OCI-LY1 (cell line): ENCODE data around the gene OTOP3.

Source experiments
- H2AFZ ChIP-seq: fragments of 200-600 bp; sonication (generic), shearing (Covaris generic); 2 replicates; pipeline ENCODE4 v1.6.0; 2014; ENCODE audit warnings: antibody characterized with exemption, mild to moderate bottlenecking, low read length
- H3F3A ChIP-seq: fragments of 200-600 bp; sonication (generic), shearing (Covaris generic); 2 replicates; pipeline ENCODE4 v1.6.0; 2014; ENCODE audit warnings: mild to moderate bottlenecking, antibody characterized with exemption, low read length, moderate library complexity; ENCODE audit not compliant: insufficient read depth
- H3K27ac ChIP-seq: fragments of 200-600 bp; sonication (generic); 2 replicates; pipeline ENCODE4 v1.5.1; 2014; ENCODE audit warnings: low read length, mixed run types, mild to moderate bottlenecking, low read depth; ENCODE audit not compliant: poor library complexity, severe bottlenecking
- H3K27me3 ChIP-seq: fragments of 200-600 bp; sonication (generic); 2 replicates; pipeline ENCODE4 v1.6.0; 2014; ENCODE audit warnings: antibody characterized with exemption, mild to moderate bottlenecking, low read length, moderate library complexity; ENCODE audit not compliant: insufficient read depth
- H3K36me3 ChIP-seq: fragments of 200-600 bp; sonication (generic); 2 replicates; pipeline ENCODE4 v1.6.1; 2014; ENCODE audit warnings: mild to moderate bottlenecking, antibody characterized with exemption, low read length, moderate library complexity, mixed read lengths; ENCODE audit not compliant: insufficient read depth
- H3K4me1 ChIP-seq: fragments of 200-600 bp; sonication (generic); 2 replicates; pipeline ENCODE4 v1.5.1; 2014; ENCODE audit warnings: mild to moderate bottlenecking, low read length, moderate library complexity; ENCODE audit not compliant: insufficient read depth, severe bottlenecking
- H3K4me2 ChIP-seq: fragments of 200-600 bp; sonication (generic), shearing (Covaris generic); 2 replicates; pipeline ENCODE4 v1.6.1; 2014; ENCODE audit warnings: low read length
- H3K4me3 ChIP-seq: fragments of 200-600 bp; sonication (generic); 2 replicates; pipeline ENCODE4 v1.5.1; 2014; ENCODE audit warnings: low read length, low read depth, mild to moderate bottlenecking, mixed read lengths; ENCODE audit not compliant: poor library complexity, severe bottlenecking
- H3K79me2 ChIP-seq: fragments of 200-600 bp; shearing (Covaris generic); 2 replicates; pipeline ENCODE4 v1.6.1; 2016; ENCODE audit warnings: mixed run types, low read length, mixed read lengths; ENCODE audit not compliant: insufficient read depth
- H3K9ac ChIP-seq: fragments of 200-600 bp; sonication (generic), shearing (Covaris generic); 2 replicates; pipeline ENCODE4 v1.6.1; 2014; ENCODE audit warnings: mild to moderate bottlenecking, low read length, mixed read lengths
- H3K9me2 ChIP-seq: fragments of 200-600 bp; sonication (generic), shearing (Covaris generic); 2 replicates; pipeline ENCODE4 v1.6.1; 2014; ENCODE audit warnings: low read depth, mild to moderate bottlenecking, low read length, mixed read lengths
- H3K9me3 ChIP-seq: fragments of 200-600 bp; shearing (Covaris generic); 2 replicates; pipeline ENCODE4 v1.6.1; 2014; ENCODE audit warnings: low read length, mixed read lengths
- H4K20me1 ChIP-seq: fragments of 200-600 bp; sonication (generic), shearing (Covaris generic); 2 replicates; pipeline ENCODE4 v1.6.0; 2016; ENCODE audit warnings: mild to moderate bottlenecking, low read length; ENCODE audit not compliant: insufficient read depth
- CTCF ChIP-seq: fragments of 200-600 bp; sonication (generic), shearing (Covaris generic); IDR thresholded peaks from 2 replicates; pipeline ENCODE4 v1.5.1; 2017; ENCODE audit warnings: mild to moderate bottlenecking, antibody characterized with exemption, low read length, moderate library complexity, mixed read lengths
- EZH2 ChIP-seq: fragments of 200-600 bp; sonication (generic), shearing (Covaris generic); IDR thresholded peaks from 2 replicates; pipeline ENCODE4 v1.8.0; 2017; ENCODE audit warnings: borderline replicate concordance, mixed run types, mild to moderate bottlenecking, antibody characterized with exemption, low read length, moderate library complexity, mixed read lengths

OTOP3 gene

GRCh38 chr17:74935585-74936469 lies at the start of gene OTOP3:
Gene OTOP3, plus strand, starts transcription at chr17:74935898. Its CDS starts 24 bp downstream, at chr17:74935922.
- peaks cover 8% of the 10 kb centered on the region; the same call in 1 of the 2 replicates for H3K27me3 ChIP-seq
- H2AFZ ChIP-seq, result no peak within 1 kb of the TSS
- H3K4me1 ChIP-seq, result no peaks in the 10 kb centered on the region
- TF ChIP-seq CTCF (no peak), EZH2 (no peak)
- no peak within 1 kb of the TSS for H3K27ac ChIP-seq
- H3K9me2 ChIP-seq, result no peaks in the 10 kb centered on the region
- H3K4me2 ChIP-seq, result no peak within 1 kb of the TSS
- H4K20me1 ChIP-seq, result no peaks in the 10 kb centered on the region
- H3K79me2 ChIP-seq, result no peaks in the 10 kb centered on the region
- H3K36me3 ChIP-seq, result no peaks in the 10 kb centered on the region
- no peaks in the 10 kb centered on the region for H3F3A ChIP-seq
- H3K9ac ChIP-seq, result no peak within 1 kb of the TSS
- no peaks in the 10 kb centered on the region for H3K9me3 ChIP-seq
- H3K4me3 ChIP-seq, result no peak within 1 kb of the TSS

GRCh38 chr17:74888469-74888868 lies 47.2 kb upstream of the OTOP3 start:
- no peaks in the 10 kb centered on the region for H3K9me2 ChIP-seq
- no peaks in the 10 kb centered on the region for H4K20me1 ChIP-seq
- H3K79me2 ChIP-seq, result no peaks in the 10 kb centered on the region
- no peak overlapping the region for H3K4me3 ChIP-seq
- H3K4me2 ChIP-seq, result no peak overlapping the region
- no peaks in the 10 kb centered on the region for H3K36me3 ChIP-seq
- H3F3A ChIP-seq, result no peaks in the 10 kb centered on the region
- TF ChIP-seq CTCF, result no peak
- no peak for TF ChIP-seq EZH2
- no peak overlapping the region for H3K9ac ChIP-seq
- H3K4me1 ChIP-seq, result no peaks in the 10 kb centered on the region
- peaks cover 10% of the 10 kb centered on the region; the same call in 1 of the 2 replicates for H3K27me3 ChIP-seq
- H3K9me3 ChIP-seq, result no peaks in the 10 kb centered on the region
- no peak overlapping the region for H3K27ac ChIP-seq
- no peak overlapping the region for H2AFZ ChIP-seq

- TF ChIP-seq EZH2, result no peak
- TF ChIP-seq CTCF, result no peak
- H3K36me3 ChIP-seq, result no peaks in the 10 kb centered on the region
- H2AFZ ChIP-seq, result no peak overlapping the region
- H3K9me2 ChIP-seq, result no peaks in the 10 kb centered on the region
- no peaks in the 10 kb centered on the region for H3K9me3 ChIP-seq
- no peak overlapping the region for H3K27ac ChIP-seq
- no peaks in the 10 kb centered on the region for H3K4me1 ChIP-seq
- H3K79me2 ChIP-seq, result no peaks in the 10 kb centered on the region
- H3K4me2 ChIP-seq, result no peak overlapping the region
- H3F3A ChIP-seq, result no peaks in the 10 kb centered on the region
- H3K27me3 ChIP-seq, result peaks cover 10% of the 10 kb centered on the region; the same call in 1 of the 2 replicates
- no peak overlapping the region for H3K4me3 ChIP-seq
- H4K20me1 ChIP-seq, result no peaks in the 10 kb centered on the region
- H3K9ac ChIP-seq, result no peak overlapping the region
Observed at GRCh38 chr17:74890554-74890953, 45.1 kb upstream of the OTOP3 start.
